ENCODE data around the gene FAM170B.

FAM170B gene

GRCh38 chr10:49134327-49134726 is 506 bp upstream of the FAM170B start:
- Histone ChIP-seq H3K79me2 (ENCODE audit: low read length) (no peaks in the 10 kb centered on the region), H3K9ac (ENCODE audit: low read length) (no peak overlapping the region), H3K27ac (ENCODE audit: low read length) (no peak overlapping the region), H3K4me3 (ENCODE audit: low read length) (no peak overlapping the region), H4K20me1 (ENCODE audit: insufficient read depth, low read length) (no peaks in the 10 kb centered on the region), H3K4me1 (ENCODE audit: low read length) (peaks cover 8% of the 10 kb centered on the region), H3K36me3 (replicated peaks; ENCODE audit: low read depth, low read length) (no peaks in the 10 kb centered on the region), H3K9me3 (ENCODE audit: insufficient read depth, low read length) (no peaks in the 10 kb centered on the region), H3K4me2 (ENCODE audit: low read length) (no peak overlapping the region), H3K27me3 (ENCODE audit: low read depth, low read length) (no peaks in the 10 kb centered on the region), H2AFZ (ENCODE audit: low read depth, low read length) (no peak overlapping the region)
- no peak for TF ChIP-seq CTCF (IDR thresholded peaks at IDR 0.05; ENCODE audit: low read depth, low read length)
- no peak for TF ChIP-seq EZH2phosphoT487 (IDR thresholded peaks at IDR 0.05; ENCODE audit: low read depth)

- Histone ChIP-seq H3K36me3 (replicated peaks; ENCODE audit: low read depth, low read length) (no peaks in the 10 kb centered on the region), H3K27me3 (ENCODE audit: low read depth, low read length) (no peaks in the 10 kb centered on the region), H3K79me2 (ENCODE audit: low read length) (no peaks in the 10 kb centered on the region), H3K4me1 (ENCODE audit: low read length) (peaks cover 8% of the 10 kb centered on the region), H4K20me1 (ENCODE audit: insufficient read depth, low read length) (no peaks in the 10 kb centered on the region), H3K4me3 (ENCODE audit: low read length) (no peak overlapping the region), H3K9ac (ENCODE audit: low read length) (no peak overlapping the region), H3K27ac (ENCODE audit: low read length) (no peak overlapping the region), H3K9me3 (ENCODE audit: insufficient read depth, low read length) (no peaks in the 10 kb centered on the region), H2AFZ (ENCODE audit: low read depth, low read length) (no peak overlapping the region), H3K4me2 (ENCODE audit: low read length) (no peak overlapping the region)
- TF ChIP-seq CTCF (IDR thresholded peaks at IDR 0.05; ENCODE audit: low read depth, low read length) (no peak), EZH2phosphoT487 (IDR thresholded peaks at IDR 0.05; ENCODE audit: low read depth) (no peak)
Measured at GRCh38 chr10:49132362-49132737, 1.5 kb downstream of the FAM170B start.

- Histone ChIP-seq H4K20me1 (ENCODE audit: insufficient read depth, low read length) (no peaks in the 10 kb centered on the region), H3K36me3 (replicated peaks; ENCODE audit: low read depth, low read length) (no peaks in the 10 kb centered on the region), H3K4me2 (ENCODE audit: low read length) (no peak overlapping the region), H3K27me3 (ENCODE audit: low read depth, low read length) (no peaks in the 10 kb centered on the region), H3K4me1 (ENCODE audit: low read length) (peaks cover 8% of the 10 kb centered on the region), H3K9ac (ENCODE audit: low read length) (no peak overlapping the region), H3K4me3 (ENCODE audit: low read length) (no peak overlapping the region), H3K9me3 (ENCODE audit: insufficient read depth, low read length) (no peaks in the 10 kb centered on the region), H2AFZ (ENCODE audit: low read depth, low read length) (no peak overlapping the region), H3K79me2 (ENCODE audit: low read length) (no peaks in the 10 kb centered on the region), H3K27ac (ENCODE audit: low read length) (no peak overlapping the region)
- no peak for TF ChIP-seq CTCF (IDR thresholded peaks at IDR 0.05; ENCODE audit: low read depth, low read length)
Measured at GRCh38 chr10:49131507-49132361, 2.1 kb downstream of the FAM170B start.

GRCh38 chr10:49129376-49129775 is 4.4 kb downstream of the FAM170B start:
- no peak overlapping the region for H2AFZ ChIP-seq (ENCODE audit: low read depth, low read length)
- no peaks in the 10 kb centered on the region for H3K9me3 ChIP-seq (ENCODE audit: insufficient read depth, low read length)
- H3K27me3 ChIP-seq (ENCODE audit: low read depth, low read length): no peaks in the 10 kb centered on the region
- H4K20me1 ChIP-seq (ENCODE audit: insufficient read depth, low read length): no peaks in the 10 kb centered on the region
- TF ChIP-seq EZH2phosphoT487 (IDR thresholded peaks at IDR 0.05; ENCODE audit: low read depth) (no peak), CTCF (IDR thresholded peaks at IDR 0.05; ENCODE audit: low read depth, low read length) (no peak)
- no peak overlapping the region for H3K4me2 ChIP-seq (ENCODE audit: low read length)
- H3K27ac ChIP-seq (ENCODE audit: low read length): no peak overlapping the region
- H3K4me3 ChIP-seq (ENCODE audit: low read length): no peak overlapping the region
- H3K9ac ChIP-seq (ENCODE audit: low read length): no peak overlapping the region
- H3K36me3 ChIP-seq (replicated peaks; ENCODE audit: low read depth, low read length): no peaks in the 10 kb centered on the region
- H3K79me2 ChIP-seq (ENCODE audit: low read length): no peaks in the 10 kb centered on the region
- peaks cover 8% of the 10 kb centered on the region for H3K4me1 ChIP-seq (ENCODE audit: low read length)
